Activated CD8-positive, alpha-beta T cell treated with anti-CD3 and anti-CD28 coated beads for 36 hours (primary cell): ENCODE results near the gene RRP1B. TPM values are rescaled to one million over a fixed set of nuclear protein-coding genes. Genes with fewer than 3 reads are reported as not detected.
A peak's percentile ranks its signal among the peaks of the same experiment; 100 is the strongest.

Experiments used
- ATAC-seq: fragments of 200-7000 bp; cut with Tn5 transposase; one replicate; pipeline ENCODE4 v1.10.0; 2021; ENCODE audit warnings: mild to moderate bottlenecking, moderate library complexity
- CTCF ChIA-PET: fragments of 350-600 bp; sonication (Branson Sonifier 250); formaldehyde crosslinking; loops from one replicate; lab custom pipeline; 2021; ENCODE audit warnings: antibody characterized with exemption; lab: Charles Lee
- POLR2A ChIA-PET: fragments of 350-600 bp; sonication (Branson Sonifier 250); formaldehyde crosslinking; loops from one replicate; lab custom pipeline; 2021; ENCODE audit warnings: antibody characterized with exemption; lab: Charles Lee
- DNase-seq: peaks from one replicate; pipeline ENCODE4 v3.0.0-alpha.2; 2020
- H3K27ac Mint-ChIP-seq: one replicate; pipeline ENCODE4 v1.8.0; 2021; ENCODE audit warnings: mild to moderate bottlenecking, mixed read lengths
- H3K27me3 Mint-ChIP-seq: one replicate; pipeline ENCODE4 v1.8.0; 2021; ENCODE audit warnings: mixed read lengths
- H3K36me3 Mint-ChIP-seq: one replicate; pipeline ENCODE4 v1.8.0; 2021; ENCODE audit warnings: low read depth, mixed read lengths
- H3K4me1 Mint-ChIP-seq: one replicate; pipeline ENCODE4 v1.8.0; 2021; ENCODE audit warnings: low read depth, mixed read lengths
- H3K4me3 Mint-ChIP-seq: one replicate; pipeline ENCODE4 v1.8.0; 2021; ENCODE audit warnings: mild to moderate bottlenecking, moderate library complexity, mixed read lengths
- H3K9me3 Mint-ChIP-seq: one replicate; pipeline ENCODE4 v1.8.0; 2021; ENCODE audit warnings: mixed read lengths
- CTCF ChIP-seq: fragments of 200-600 bp; IDR thresholded peaks from one replicate; pipeline ENCODE4 v1.8.0; 2022; ENCODE audit warnings: antibody characterized with exemption, mild to moderate bottlenecking
- intact Hi-C: fragments of 100-400 bp; cut with micrococcal nuclease; formaldehyde crosslinking; loops from one replicate; pipeline ENCODE4 v1.10.0; 2022
- total RNA-seq, 2 experiments: library from RNA; stranded (reverse); gene quantifications; one replicate each; pipeline ENCODE4 v1.2.3, GENCODE V29; 2021

RRP1B gene
- total RNA-seq, 2 experiments from 2014 or later: 76.7 to 78.5 TPM

- intact Hi-C loops: no loop called here
- Mint-ChIP-seq H3K4me1 (peaks cover 61% of the 10 kb centered on the region), H3K9me3 (no peaks in the 10 kb centered on the region), H3K27me3 (no peaks in the 10 kb centered on the region), H3K36me3 (peaks cover 64% of the 10 kb centered on the region), H3K27ac (no peak overlapping the region), H3K4me3 (no peak overlapping the region)
- CTCF ChIA-PET: no interaction called here
- POLR2A ChIA-PET: no interaction called here
- no peak for TF ChIP-seq CTCF
- DNase-seq (no peak), ATAC-seq (no peak)
These were observed 2.9 kb downstream of the RRP1B start for GRCh38 chr21:43662286-43662685.

GRCh38 chr21:43663033-43663432 is 3.7 kb downstream of the RRP1B start:
- TF ChIP-seq CTCF: no peak
- Mint-ChIP-seq H3K27ac (peak overlapping the region; percentile 78), H3K4me1 (peaks cover 68% of the 10 kb centered on the region), H3K9me3 (no peaks in the 10 kb centered on the region), H3K27me3 (no peaks in the 10 kb centered on the region), H3K4me3 (no peak overlapping the region), H3K36me3 (peaks cover 67% of the 10 kb centered on the region)
- ATAC-seq (no peak), DNase-seq (no peak)
- CTCF ChIA-PET: no interaction called here
- POLR2A ChIA-PET: no interaction called here
- intact Hi-C loops: no loop called here

GRCh38 chr21:43664358-43664757 is 5.0 kb downstream of the RRP1B start:
- H3K27me3 Mint-ChIP-seq: no peaks in the 10 kb centered on the region
- peaks cover 65% of the 10 kb centered on the region for H3K4me1 Mint-ChIP-seq
- ChIA-PET CTCF (no interaction called here), POLR2A (no interaction called here)
- ATAC-seq (no peak), DNase-seq (no peak)
- no peak overlapping the region for H3K27ac Mint-ChIP-seq
- no peak overlapping the region for H3K4me3 Mint-ChIP-seq
- no peaks in the 10 kb centered on the region for H3K9me3 Mint-ChIP-seq
- intact Hi-C loops: no loop called here
- H3K36me3 Mint-ChIP-seq: peaks cover 67% of the 10 kb centered on the region
- TF ChIP-seq CTCF: no peak

GRCh38 chr21:43665879-43666278 is 6.5 kb downstream of the RRP1B start:
- ChIA-PET POLR2A (interaction anchor here (0.7 to 1.5 kb wide), 2 partner anchors 8 to 688 kb away, joined by 4 to 5 read pairs; no protein-coding TSS in a partner anchor), CTCF (interaction anchor here (1.2 kb wide), 1 partner anchor 71 kb away, joined by 3 read pairs; no protein-coding TSS in a partner anchor)
- H3K4me1 Mint-ChIP-seq: peaks cover 63% of the 10 kb centered on the region
- peaks cover 68% of the 10 kb centered on the region for H3K36me3 Mint-ChIP-seq
- ATAC-seq (no peak), DNase-seq (no peak)
- no peak overlapping the region for H3K27ac Mint-ChIP-seq
- no peak overlapping the region for H3K4me3 Mint-ChIP-seq
- H3K9me3 Mint-ChIP-seq: no peaks in the 10 kb centered on the region
- intact Hi-C loops: no loop called here
- H3K27me3 Mint-ChIP-seq: no peaks in the 10 kb centered on the region
- TF ChIP-seq CTCF: no peak

GRCh38 chr21:43667191-43667904 is 8.0 kb downstream of the RRP1B start:
- peaks cover 48% of the 10 kb centered on the region for H3K4me1 Mint-ChIP-seq
- ChIA-PET CTCF (interaction anchor here (1.2 kb wide), 1 partner anchor 69 kb away, joined by 3 read pairs; no protein-coding TSS in a partner anchor), POLR2A (interaction anchor here (0.6 kb wide), 1 partner anchor 62 kb away, joined by 3 read pairs; no protein-coding TSS in a partner anchor)
- no peak overlapping the region for H3K4me3 Mint-ChIP-seq
- TF ChIP-seq CTCF: no peak
- H3K36me3 Mint-ChIP-seq: peaks cover 65% of the 10 kb centered on the region
- ATAC-seq (peak; percentile 70), DNase-seq (peak; percentile 39)
- H3K9me3 Mint-ChIP-seq: no peaks in the 10 kb centered on the region
- intact Hi-C loops: no loop called here
- peak overlapping the region; percentile 72 for H3K27ac Mint-ChIP-seq
- H3K27me3 Mint-ChIP-seq: no peaks in the 10 kb centered on the region
